ENCODE data around the gene ZBED4. TPM values are rescaled to one million over a fixed set of nuclear protein-coding genes. Genes with fewer than 3 reads are reported as not detected.

ZBED4 gene
- total RNA-seq, 1 donor from 2014 or later = 8.0 TPM

- intact Hi-C loops (cut with DNase I) = no loop called here
- DNase-seq (ENCODE audit: low spot score) = no peak
- no peak for ATAC-seq
Measured at GRCh38 chr22:49893025-49893424, 39.4 kb downstream of the ZBED4 start.

GRCh38 chr22:49894322-49895054 lies 40.8 kb downstream of the ZBED4 start:
- intact Hi-C loops (cut with DNase I) = no loop called here
- DNase-seq (ENCODE audit: low spot score) (no peak), ATAC-seq (no peak)

GRCh38 chr22:49896201-49896600 lies 42.6 kb downstream of the ZBED4 start:
- intact Hi-C loops (cut with DNase I) = no loop called here
- no peak for ATAC-seq

GRCh38 chr22:49897015-49897684 lies 43.5 kb downstream of the ZBED4 start:
- ATAC-seq = no peak
- intact Hi-C loops (cut with DNase I) = no loop called here

More at GRCh38 chr22:49896201-49896600, 42.6 kb downstream of the ZBED4 start:
- peak; percentile 25 for DNase-seq (ENCODE audit: low spot score)

GRCh38 chr22:49899530-49899929 lies 45.9 kb downstream of the ZBED4 start:
- intact Hi-C loops (cut with DNase I) = no loop called here
- DNase-seq (ENCODE audit: low spot score) (no peak), ATAC-seq (no peak)

More at GRCh38 chr22:49897015-49897684, 43.5 kb downstream of the ZBED4 start:
- no peak for DNase-seq (ENCODE audit: low spot score)

GRCh38 chr22:49900441-49901230 lies 47.0 kb downstream of the ZBED4 start:
- no peak for DNase-seq (ENCODE audit: low spot score)
- ATAC-seq = no peak
- intact Hi-C loops (cut with DNase I) = no loop called here

GRCh38 chr22:49901457-49901856 lies 47.8 kb downstream of the ZBED4 start:
- no peak for DNase-seq (ENCODE audit: low spot score)
- intact Hi-C loops (cut with DNase I) = no loop called here
- ATAC-seq = no peak

GRCh38 chr22:49903322-49904039 lies 49.8 kb downstream of the ZBED4 start:
- DNase-seq (ENCODE audit: low spot score) (no peak), ATAC-seq (peak; percentile 28)
- intact Hi-C loops (cut with DNase I) = no loop called here

- ATAC-seq (no peak), DNase-seq (ENCODE audit: low spot score) (no peak)
- intact Hi-C loops (cut with DNase I) = no loop called here
Measured at GRCh38 chr22:49904040-49904369, 50.4 kb downstream of the ZBED4 start.

- intact Hi-C loops (cut with DNase I) = no loop called here
- no peak for DNase-seq (ENCODE audit: low spot score)
- ATAC-seq = no peak
Measured at GRCh38 chr22:49905465-49905864, 51.8 kb downstream of the ZBED4 start.

- ATAC-seq = no peak
- intact Hi-C loops (cut with DNase I) = no loop called here
- no peak for DNase-seq (ENCODE audit: low spot score)
Measured at GRCh38 chr22:49906071-49906798, 52.6 kb downstream of the ZBED4 start.

GRCh38 chr22:49906799-49907290 lies 53.2 kb downstream of the ZBED4 start:
- DNase-seq (ENCODE audit: low spot score) = no peak
- intact Hi-C loops (cut with DNase I) = no loop called here
- no peak for ATAC-seq

- ATAC-seq (no peak), DNase-seq (ENCODE audit: low spot score) (no peak)
- intact Hi-C loops (cut with DNase I) = no loop called here
Measured at GRCh38 chr22:49907807-49908206, 54.2 kb downstream of the ZBED4 start.

GRCh38 chr22:49909476-49910205 lies 56.0 kb downstream of the ZBED4 start:
- intact Hi-C loops (cut with DNase I) = no loop called here
- ATAC-seq = no peak
- DNase-seq (ENCODE audit: low spot score) = no peak

GRCh38 chr22:49910229-49911155 lies 56.8 kb downstream of the ZBED4 start:
- no peak for DNase-seq (ENCODE audit: low spot score)

GRCh38 chr22:49911881-49912625 lies 58.4 kb downstream of the ZBED4 start:
- DNase-seq (ENCODE audit: low spot score) (no peak), ATAC-seq (no peak)
- intact Hi-C loops (cut with DNase I) = no loop called here

More at GRCh38 chr22:49910229-49911155, 56.8 kb downstream of the ZBED4 start:
- ATAC-seq = no peak
- intact Hi-C loops (cut with DNase I) = no loop called here

All from sciatic nerve (tissue), 2 donors.